Hepatic stellate cell (primary cell): ENCODE measurements around the gene HEMGN.
A peak's percentile ranks its signal among the peaks of the same experiment; 100 is the strongest.
"Not testable (repeated sequence)": the region's sequence is repeated elsewhere in the genome, so short reads cannot be mapped to it uniquely, and the experiment has no call there.

Source experiments
- DNase-seq: peaks from one replicate; pipeline ENCODE4 v3.0.0; 2011; ENCODE audit warnings: low spot score

Gene HEMGN

GRCh38 chr9:97963232-97963631 lies 25.3 kb upstream of the HEMGN start:
- no peak for DNase-seq

- no peak for DNase-seq
Observed at GRCh38 chr9:97962575-97962974, 24.6 kb upstream of the HEMGN start.

- no peak for DNase-seq
Observed at GRCh38 chr9:97962136-97962535, 24.2 kb upstream of the HEMGN start.

DNA sequence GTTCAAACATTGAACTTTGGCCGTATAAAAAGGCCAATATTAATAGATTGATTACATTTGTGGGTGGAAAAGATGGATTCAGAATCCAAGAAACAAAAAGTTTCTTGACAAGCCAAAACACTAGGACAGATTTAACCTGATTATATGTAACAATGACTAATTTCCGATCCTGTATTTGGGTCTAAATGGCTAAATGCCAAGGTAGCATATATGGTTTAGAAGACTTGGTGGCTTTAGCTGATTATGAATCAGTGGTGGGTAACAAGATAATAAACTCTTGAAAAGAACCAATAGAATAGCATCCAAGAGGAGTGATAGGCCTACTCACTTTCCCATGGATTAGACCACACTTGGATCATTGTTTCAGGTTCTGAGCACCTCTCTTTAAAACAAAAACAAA lies 23.4 kb upstream of the HEMGN start:
- DNase-seq: no peak

- not testable (repeated sequence) for DNase-seq
Observed at GRCh38 chr9:97960678-97961328, 22.8 kb upstream of the HEMGN start.

DNA sequence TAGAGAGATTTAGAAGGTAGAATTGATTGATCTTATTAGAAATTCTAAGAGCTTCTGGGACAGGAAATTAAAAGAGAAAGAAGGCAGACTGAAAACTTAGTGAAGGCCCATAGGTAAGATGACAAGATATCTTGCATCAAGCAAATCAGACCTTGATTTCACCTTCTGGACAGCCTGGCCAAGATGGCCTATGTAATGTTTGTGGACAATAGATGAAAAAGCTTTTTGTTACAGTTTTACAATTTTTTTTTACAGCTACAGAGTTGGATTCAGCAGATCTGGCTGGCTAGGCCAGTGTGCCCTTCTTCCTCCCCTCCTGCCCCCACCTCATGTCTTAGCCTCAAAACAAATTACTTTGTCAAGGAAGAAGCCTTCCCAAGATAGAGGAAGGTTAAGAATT lies 21.6 kb upstream of the HEMGN start:
- DNase-seq: no peak

DNA sequence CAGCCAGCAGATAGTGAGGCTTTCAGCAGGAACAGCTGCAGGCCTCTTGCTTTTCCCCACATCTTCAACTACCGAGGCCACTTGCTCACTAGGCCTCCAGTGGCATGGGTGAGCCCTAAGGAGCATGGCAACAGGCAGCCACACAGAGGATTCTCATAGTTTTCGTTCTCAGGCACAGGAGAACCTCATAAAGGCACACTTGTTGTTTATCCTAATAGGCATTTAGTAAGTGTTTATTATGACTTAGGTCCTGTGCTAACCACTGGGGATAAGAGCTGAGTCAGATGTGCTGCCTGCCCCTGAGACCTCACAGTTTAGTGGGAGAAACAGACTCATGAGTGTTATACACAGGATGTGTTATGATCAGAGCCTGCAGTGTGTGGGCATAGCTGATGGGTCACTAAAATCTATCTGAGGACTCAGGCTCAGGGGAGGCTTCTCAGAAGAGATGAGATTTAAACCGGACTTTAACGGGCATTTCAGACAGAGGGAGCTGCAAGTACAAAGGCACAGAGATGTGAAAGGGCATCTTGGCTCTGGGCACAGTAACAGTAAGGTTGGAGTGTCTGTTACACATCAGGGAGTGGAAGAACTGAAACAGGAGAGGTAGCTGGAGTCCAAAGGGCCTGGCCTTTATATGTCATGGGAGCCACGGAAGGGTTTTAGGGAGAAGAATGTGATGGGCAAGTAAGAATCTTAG lies 21.0 kb upstream of the HEMGN start:
- peak; percentile 20 for DNase-seq

- DNase-seq: no peak
Observed at GRCh38 chr9:97956331-97956730, 18.4 kb upstream of the HEMGN start.

DNA sequence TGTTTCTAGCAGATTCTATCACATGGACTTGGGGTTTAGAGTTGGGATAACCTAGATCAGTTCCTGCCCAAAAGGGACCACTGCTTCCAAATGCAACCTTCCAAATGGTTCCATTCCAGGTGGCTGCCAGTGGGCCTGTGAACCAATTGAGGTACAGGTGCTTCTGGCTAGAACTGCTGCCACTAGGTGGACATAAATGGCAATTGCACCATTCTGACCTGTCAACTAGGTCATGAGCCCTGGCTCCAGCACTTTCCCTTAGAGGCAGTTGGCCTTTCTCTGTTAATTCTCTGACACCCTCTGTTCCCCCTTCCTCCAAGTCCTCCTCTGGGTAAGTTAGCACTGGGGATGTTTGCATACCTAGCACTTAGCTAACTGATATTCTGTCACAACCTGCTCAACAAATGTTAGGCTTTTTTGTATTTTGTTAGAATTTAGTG lies 16.6 kb upstream of the HEMGN start:
- no peak for DNase-seq

GRCh38 chr9:97950873-97951272 lies 12.9 kb upstream of the HEMGN start:
- not testable (repeated sequence) for DNase-seq

DNA sequence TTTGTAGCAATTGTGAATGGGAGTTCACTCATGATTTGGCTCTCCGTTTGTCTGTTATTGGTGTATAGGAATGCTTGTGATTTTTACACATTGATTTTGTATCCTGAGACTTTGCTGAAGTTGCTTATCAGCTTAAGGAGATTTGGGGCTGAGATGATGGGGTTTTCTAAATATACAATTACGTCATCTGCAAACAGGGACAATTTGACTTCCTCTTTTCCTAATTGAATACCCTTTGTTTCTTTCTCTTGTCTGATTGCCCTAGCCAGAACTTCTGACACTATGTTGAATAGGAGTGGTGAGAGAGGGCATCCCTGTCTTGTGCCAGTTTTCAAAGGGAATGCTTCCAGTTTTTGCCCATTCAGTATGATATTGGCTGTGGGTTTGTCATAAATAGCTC lies 9.1 kb upstream of the HEMGN start:
- not testable (repeated sequence) for DNase-seq

DNA sequence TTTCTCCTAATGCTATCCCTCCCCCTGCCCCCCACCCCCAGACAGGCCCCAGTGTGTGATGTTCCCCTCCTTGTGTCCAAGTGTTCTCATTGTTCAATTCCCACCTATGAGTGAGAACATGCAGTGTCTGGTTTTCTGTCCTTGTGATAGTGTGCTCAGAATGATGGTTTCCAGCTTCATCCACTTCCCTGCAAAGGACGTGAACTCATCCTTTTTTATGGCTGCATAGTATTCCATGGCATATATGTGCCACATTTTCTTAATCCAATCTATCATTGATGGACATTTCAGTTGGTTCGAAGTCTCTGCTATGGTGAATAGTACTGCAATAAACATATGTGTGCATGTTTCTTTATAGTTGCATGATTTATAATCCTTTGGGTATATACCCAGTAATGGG lies 7.5 kb upstream of the HEMGN start:
- not testable (repeated sequence) for DNase-seq

DNA sequence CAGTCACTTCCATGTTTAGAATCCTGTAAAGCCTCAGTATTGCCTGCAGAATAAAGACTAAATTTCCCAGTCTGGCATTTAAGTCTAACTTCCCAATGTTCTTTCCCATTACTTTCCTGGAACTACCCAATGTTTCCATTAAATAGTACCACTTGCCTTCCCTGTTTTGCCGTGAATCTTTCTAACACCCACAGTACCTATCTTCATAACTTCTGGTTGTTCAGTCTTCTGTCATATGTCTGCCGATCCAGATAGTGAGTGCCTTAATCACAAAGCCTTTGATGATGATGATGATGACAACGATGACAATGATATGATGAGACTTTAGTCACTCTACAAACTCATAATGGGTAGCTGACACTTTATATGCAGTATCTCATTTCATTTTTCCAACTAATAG lies 6.6 kb upstream of the HEMGN start:
- DNase-seq: no peak

GRCh38 chr9:97943308-97943855 lies 5.4 kb upstream of the HEMGN start:
- no peak for DNase-seq

DNA sequence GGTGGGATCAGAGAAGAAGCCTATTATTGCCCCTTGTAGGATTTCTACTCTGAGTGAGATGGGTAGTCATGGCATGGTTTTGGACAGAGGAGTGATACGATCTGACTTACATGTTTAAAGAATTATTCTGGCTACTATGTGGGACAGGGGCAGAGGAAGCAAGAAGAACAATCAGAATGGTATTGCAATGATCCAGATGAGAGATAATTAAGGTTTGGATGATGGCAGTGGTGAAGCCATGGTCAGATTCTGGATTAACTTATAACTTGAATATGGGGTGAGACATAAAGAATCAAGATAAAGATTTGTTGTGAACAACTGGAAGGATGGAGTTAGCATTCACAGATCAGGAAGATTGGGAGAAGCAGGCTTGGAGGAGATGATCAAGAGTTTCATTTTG lies 3.4 kb upstream of the HEMGN start:
- DNase-seq: no peak

- no peak for DNase-seq
Observed at GRCh38 chr9:97940741-97941140, 2.8 kb upstream of the HEMGN start.

GRCh38 chr9:97940233-97940632 lies 2.3 kb upstream of the HEMGN start:
- no peak for DNase-seq

DNA sequence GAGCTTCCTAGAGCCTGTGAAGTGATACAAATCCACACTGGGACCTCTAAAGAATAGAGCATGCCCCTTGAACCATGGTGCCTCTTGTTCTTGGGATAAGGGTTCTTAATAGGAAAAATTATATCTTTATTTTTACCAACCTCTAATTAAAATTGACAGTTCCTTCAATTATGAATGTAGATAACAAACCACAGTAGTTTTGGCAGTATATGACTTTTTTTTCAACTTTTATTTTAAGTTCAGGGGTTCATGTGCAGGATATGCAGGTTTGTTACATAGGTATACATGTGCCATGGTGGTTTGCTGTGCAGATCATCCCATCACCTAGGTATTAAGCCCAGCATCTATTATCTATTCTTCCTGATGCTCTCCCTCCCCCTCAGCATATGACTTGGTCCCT lies 974 bp downstream of the HEMGN start:
- DNase-seq: no peak

DNA sequence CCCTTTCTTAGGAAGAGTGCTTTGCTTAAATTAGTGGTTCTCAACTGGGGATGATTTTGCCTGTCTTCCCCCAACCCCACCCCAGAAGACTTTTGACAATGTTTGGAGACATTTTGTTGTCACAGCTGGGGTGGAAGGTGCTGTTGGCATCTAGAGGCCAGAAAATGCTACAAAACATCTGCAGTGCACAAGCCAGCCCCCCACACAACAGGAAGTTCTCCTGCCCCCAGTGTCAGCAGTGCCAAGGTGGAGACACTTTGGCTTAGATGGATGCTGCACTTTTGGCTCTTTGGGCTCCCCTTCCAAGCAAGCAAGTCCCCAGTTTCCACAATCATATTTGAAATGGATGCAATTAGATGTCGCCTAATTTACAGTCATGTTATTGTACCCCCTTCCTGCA lies 2.7 kb downstream of the HEMGN start:
- DNase-seq: no peak

DNA sequence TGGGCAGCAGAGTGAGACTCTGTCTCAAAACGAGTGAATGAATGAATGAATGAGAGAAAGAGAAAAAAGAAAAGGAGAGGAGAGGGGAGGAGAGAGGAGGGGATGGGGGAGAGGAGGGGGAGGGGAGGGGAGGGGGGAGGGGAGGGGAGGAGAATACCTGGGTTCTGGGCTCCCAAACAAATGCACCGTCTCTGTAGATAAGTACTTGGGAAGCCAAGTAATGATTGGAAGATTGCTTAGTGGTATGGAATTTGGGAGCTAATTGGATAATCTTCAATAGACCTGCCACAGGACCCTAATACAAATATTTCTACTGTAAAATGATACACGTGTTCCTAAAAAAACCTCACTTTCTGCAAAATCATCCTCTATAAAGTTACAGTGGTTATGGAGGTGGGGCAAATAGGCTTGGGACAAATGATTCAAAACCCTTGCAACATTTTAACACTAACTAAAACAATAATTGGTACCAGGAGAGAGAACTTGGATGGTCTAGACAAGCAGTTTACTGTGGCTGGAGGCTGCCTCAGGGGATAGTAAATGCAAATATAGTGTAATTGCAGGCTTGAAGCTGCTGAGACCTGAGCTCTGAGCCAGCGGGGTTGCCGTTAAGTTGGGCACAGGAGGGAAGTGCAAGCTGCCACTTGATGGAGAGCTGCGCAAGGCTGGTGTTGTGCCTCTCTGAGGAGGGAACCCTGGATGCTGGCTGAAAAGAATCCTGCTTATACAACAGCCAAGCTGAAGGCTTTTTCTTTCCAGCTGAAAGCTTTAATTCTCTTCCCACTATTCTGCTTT lies 3.5 kb downstream of the HEMGN start:
- DNase-seq: no peak

DNA sequence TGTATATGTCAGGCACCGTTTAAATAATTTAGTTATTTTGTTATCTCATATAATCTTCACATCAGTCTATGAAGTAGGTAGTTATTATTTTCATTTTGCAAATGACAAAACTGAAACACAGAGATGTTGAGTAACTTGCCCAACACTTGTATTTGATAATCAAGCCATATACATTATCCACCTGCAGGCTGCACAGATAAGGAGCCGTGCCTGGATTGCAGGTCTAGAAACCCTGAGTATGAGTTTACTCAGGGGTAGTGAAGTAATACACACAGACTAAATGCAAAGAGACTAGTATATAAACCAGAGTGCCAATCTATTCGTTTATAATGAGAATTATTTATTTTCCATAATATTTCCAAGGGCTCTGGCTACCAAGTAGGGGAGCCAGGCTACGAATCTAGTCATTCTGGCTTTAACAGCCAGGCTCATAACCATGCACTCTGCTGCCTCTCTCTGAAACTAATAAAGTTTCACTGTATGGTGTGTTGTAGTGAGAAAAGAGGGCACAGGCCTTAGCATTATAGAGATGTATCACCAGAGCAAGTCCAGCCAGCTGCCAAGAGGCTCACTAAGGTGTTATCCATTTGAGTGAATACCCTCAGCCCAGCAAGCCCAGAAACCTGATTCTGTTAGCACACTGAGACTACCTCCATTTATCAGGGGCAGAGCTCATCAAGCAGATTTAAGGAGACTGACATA lies 4.5 kb downstream of the HEMGN start:
- DNase-seq: no peak

GRCh38 chr9:97930972-97931371 lies 7.0 kb downstream of the HEMGN start:
- DNase-seq: no peak
